HFF-Myc (cell line): ENCODE measurements around the gene ECHDC3.

ENCODE experiments used
- DNase-seq: peaks from one replicate; pipeline ENCODE4 v3.0.0-alpha.2; 2011; ENCODE audit warnings: low read depth; ENCODE audit errors: extremely low read depth
- H3K4me3 ChIP-seq: replicated peaks from 2 replicates; pipeline ENCODE4 v1.5.1; 2011; ENCODE audit warnings: low read depth, mild to moderate bottlenecking, control low read depth, low read length
- CTCF ChIP-seq: IDR thresholded peaks from 2 replicates; pipeline ENCODE4 v1.5.1; 2012; ENCODE audit warnings: mild to moderate bottlenecking, low read depth, low read length, control low read depth; ENCODE audit errors: missing control alignments

Gene ECHDC3

GRCh38 chr10:11757821-11758463, 15.8 kb downstream of the ECHDC3 start:
- TF ChIP-seq CTCF = peak; percentile 95
- no peak overlapping the region for H3K4me3 ChIP-seq
- peak; percentile 64 for DNase-seq

GRCh38 chr10:11758527-11759236, 16.5 kb downstream of the ECHDC3 start:
- no peak for TF ChIP-seq CTCF
- no peak overlapping the region for H3K4me3 ChIP-seq
- no peak for DNase-seq

GRCh38 chr10:11759347-11759746, 17.2 kb downstream of the ECHDC3 start:
- H3K4me3 ChIP-seq = no peak overlapping the region
- no peak for TF ChIP-seq CTCF
- no peak for DNase-seq

- no peak for DNase-seq
- H3K4me3 ChIP-seq = no peak overlapping the region
- no peak for TF ChIP-seq CTCF
These were observed 18.0 kb downstream of the ECHDC3 start for GRCh38 chr10:11760151-11760550.

- no peak for DNase-seq
- TF ChIP-seq CTCF = no peak
- H3K4me3 ChIP-seq = no peak overlapping the region
These were observed 18.7 kb downstream of the ECHDC3 start for GRCh38 chr10:11760861-11761260.

- no peak for DNase-seq
- no peak overlapping the region for H3K4me3 ChIP-seq
- no peak for TF ChIP-seq CTCF
These were observed 19.2 kb downstream of the ECHDC3 start for GRCh38 chr10:11761431-11761830.
